Stimulated activated CD8-positive, alpha-beta memory T cell treated with anti-CD3 and anti-CD28 coated beads, Interleukin-4, amount 100 ng/mL, for 24 hours (primary cell): Measurements from ENCODE around the gene CRLF1.

Experiments
- DNase-seq: peaks from one replicate; pipeline ENCODE4 v3.0.0-alpha.2; 2020; ENCODE audit warnings: low read depth

CRLF1 gene

DNA sequence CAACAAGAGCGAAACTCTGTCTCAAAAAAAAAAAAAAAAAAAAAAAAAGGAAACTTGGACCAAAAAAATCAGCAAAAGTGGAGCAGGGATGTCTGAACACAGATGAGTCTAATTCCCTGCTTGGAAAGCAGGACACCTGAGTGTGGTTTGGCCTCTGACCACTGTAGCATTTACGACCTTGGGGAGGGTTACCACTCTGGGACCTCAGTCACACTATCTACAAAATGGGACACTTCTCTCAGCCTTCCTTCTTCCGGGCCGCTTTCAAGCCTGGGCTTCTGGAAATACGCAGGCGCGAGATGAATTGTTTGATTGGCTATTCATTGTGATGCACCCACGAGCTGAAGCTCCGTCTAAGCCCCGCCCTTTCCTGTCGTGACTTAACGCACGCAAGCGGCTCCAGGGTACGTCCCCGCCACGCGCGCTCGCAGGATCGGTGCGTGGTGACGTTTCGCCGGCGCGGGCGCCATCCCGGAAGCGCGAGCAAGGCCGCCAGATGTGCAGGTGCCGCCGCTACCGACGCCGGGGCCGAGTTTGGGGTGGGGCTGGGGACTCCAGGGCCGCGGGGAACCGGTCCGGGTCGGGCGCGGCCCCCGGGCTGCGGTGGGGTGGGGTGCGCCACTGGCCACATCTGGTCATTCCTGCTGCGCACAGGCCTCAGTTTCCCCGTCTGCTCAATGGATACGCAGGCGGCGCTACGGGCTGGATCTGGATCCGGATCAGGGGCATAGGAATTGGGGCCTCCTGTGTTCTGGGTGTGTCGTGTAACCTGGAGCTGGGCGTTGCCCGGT lies 49.0 kb downstream of the CRLF1 start, which contains the start of gene KXD1:
Gene KXD1 (plus strand): TSS at position 460 of the 791 bp plus-strand sequence. CDS start 4,187 bp downstream, outside the sequence.
- DNase-seq = peak; percentile 95

DNA sequence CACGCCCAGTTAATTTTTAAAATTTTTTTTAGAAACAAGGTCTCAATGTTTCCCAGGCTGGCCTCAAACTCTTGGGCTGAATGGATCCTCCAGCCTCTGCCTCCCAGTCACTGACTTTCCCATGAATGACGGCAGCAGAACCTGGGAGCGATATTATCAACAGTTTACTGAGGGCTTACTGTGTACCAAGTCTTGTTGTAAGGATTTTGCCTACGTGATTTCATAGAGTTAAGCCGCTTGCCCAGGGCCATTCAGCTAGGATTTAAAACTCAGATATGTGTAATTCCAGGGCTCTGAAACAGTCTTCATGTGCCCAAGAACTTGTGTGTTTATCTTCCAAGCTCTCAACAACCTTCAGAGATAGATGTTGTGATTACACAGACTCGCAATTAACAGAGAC lies 55.0 kb downstream of the CRLF1 start:
- DNase-seq = no peak

DNA sequence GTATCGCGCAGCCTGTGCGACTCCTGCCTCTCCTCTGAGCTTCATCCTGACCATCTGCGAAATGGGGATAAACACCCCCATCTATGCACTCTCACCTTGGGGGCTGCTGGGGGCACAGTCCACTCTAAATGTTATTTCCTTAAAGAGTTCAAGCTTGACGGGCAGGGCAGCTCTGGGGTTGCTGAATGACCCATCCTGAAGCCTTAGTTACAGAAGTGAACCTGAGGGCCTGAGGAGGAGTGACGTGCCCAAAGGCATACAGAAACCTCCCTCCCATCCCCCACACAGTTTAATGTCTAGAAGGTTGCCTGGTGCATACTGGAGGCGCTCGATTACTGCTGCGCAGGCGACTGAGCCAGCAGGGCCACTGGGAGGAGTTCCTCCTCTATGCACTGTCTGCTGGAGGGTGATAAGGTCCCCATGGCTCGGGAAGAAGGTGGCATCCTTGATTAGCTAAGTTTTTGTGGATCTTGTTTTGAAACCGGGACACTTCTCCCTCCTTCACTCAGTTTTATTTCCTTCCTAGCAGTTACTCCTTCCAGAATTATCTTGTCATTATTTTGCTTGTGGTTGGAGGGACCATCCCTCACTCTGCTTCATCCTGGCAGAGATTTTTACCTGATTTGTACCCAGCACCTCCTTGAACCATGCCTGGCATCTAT lies 62.7 kb downstream of the CRLF1 start:
- no peak for DNase-seq
